HepG2 (cell line): ENCODE results near the gene PNMA5. TPM values are rescaled to one million over a fixed set of nuclear protein-coding genes. Genes with fewer than 3 reads are reported as not detected.

Source experiments
- CEBPG ChIP-seq: IDR thresholded peaks from 2 replicates; pipeline ENCODE4 v1.6.1; 2016
- EP300 ChIP-seq, 3 experiments: sonication (generic) in 1 of 3; formaldehyde crosslinking in 1 of 3; IDR thresholded peaks; 2 replicates each; pipeline versions ENCODE4 v1.5.1 to v1.6.1; 2011 to 2020; ENCODE audit warnings: low read depth in 2 of 3, low read length in 2 of 3, borderline replicate concordance in 1 of 3, improper control_type of control experiment in 1 of 3, mild to moderate bottlenecking in 1 of 3, missing genetic modification reagents in 1 of 3, moderate library complexity in 1 of 3
- ERF ChIP-seq: IDR thresholded peaks from 2 replicates; pipeline ENCODE4 v1.6.1; 2018; ENCODE audit warnings: missing biosample characterization, missing genetic modification reagents
- JDP2 ChIP-seq: sonication (generic); formaldehyde crosslinking; IDR thresholded peaks from 2 replicates; pipeline ENCODE4 v1.8.1; 2022; ENCODE audit warnings: missing genetic modification reagents, borderline replicate concordance
- NFAT5 ChIP-seq: sonication (generic); formaldehyde crosslinking; IDR thresholded peaks from 2 replicates; pipeline ENCODE4 v1.4.0; 2020; ENCODE audit warnings: missing genetic modification reagents
- STAT5B ChIP-seq: sonication (generic); formaldehyde crosslinking; IDR thresholded peaks from 2 replicates; pipeline ENCODE4 v1.4.0; 2020; ENCODE audit warnings: missing genetic modification reagents
- polyA plus RNA-seq, 8 experiments: library from polyadenylated mRNA; depleted of rRNA in 3 of 8; stranded (reverse) in 7 of 8; unstranded in 1 of 8; fragments of >200 nt; fragmentation: Illumina TruSeq in 4 of 8; extraction: Trizol in 4 of 8; gene quantifications; 2 replicates each; pipeline versions ENCODE4 v1.2.1 to v1.2.3, GENCODE V29; 2011 to 2016; ENCODE audit warnings: low read depth in 4 of 8, missing spikeins in 1 of 8, mixed read lengths in 1 of 8; ENCODE audit not compliant: insufficient read depth in 1 of 8
- total RNA-seq, 5 experiments: library from RNA; depleted of rRNA; stranded (reverse); fragments of >200 nt; fragmentation: Illumina TruSeq; extraction: Trizol; gene quantifications; 2 replicates each; pipeline ENCODE4 v1.2.3, GENCODE V29; 2016; ENCODE audit warnings: low read depth in 1 of 5

PNMA5 gene
- total and polyA plus RNA-seq, 2 of the 13 experiments (the other 11 are each of a cell fraction or from before 2014, with no cell fraction given), result not detected

- TF ChIP-seq JDP2 (CRISPR knock-in tag), result no peak
- no peak for TF ChIP-seq EP300 (IDR thresholded peaks at IDR 0.05; ENCODE audit: low read depth in 2 of 2, low read length in 2 of 2)
- TF ChIP-seq EP300 (CRISPR knock-in tag; IDR thresholded peaks at IDR 0.05; ENCODE audit: borderline replicate concordance), result no peak
- no peak for TF ChIP-seq STAT5B (CRISPR knock-in tag)
- TF ChIP-seq CEBPG (CRISPR knock-in tag), result no peak
- no peak for TF ChIP-seq NFAT5 (CRISPR knock-in tag)
- TF ChIP-seq ERF (CRISPR knock-in tag), result no peak
These were observed 34.3 kb downstream of the PNMA5 start (continued) for GRCh38 chrX:152959626-152960025.
